Psoas muscle (tissue), 8 donors: Measurements from ENCODE around the gene BOLA3. TPM values are rescaled to one million over a fixed set of nuclear protein-coding genes. Genes with fewer than 3 reads are reported as not detected.

Source experiments
- ATAC-seq, 4 donors: fragments of 200-7000 bp; cut with Tn5 transposase; one replicate each; pipeline ENCODE4 v1.9.1; 2020; ENCODE audit warnings: moderate library complexity in 3 of 4, mild to moderate bottlenecking in 2 of 4
- DNase-seq, 2 donors: peaks; one replicate each; pipeline ENCODE4 v3.0.0-alpha.2; 2020
- H3K27ac ChIP-seq: fragments of 200-600 bp; one replicate; pipeline ENCODE4 v1.8.0; 2022
- H3K27me3 ChIP-seq, 3 donors: fragments of 200-600 bp in 1 of 3; one replicate each; pipeline versions ENCODE4 v1.6.1 to v1.8.0; 2013 to 2022; ENCODE audit warnings: low read length in 2 of 3, mild to moderate bottlenecking in 2 of 3, moderate library complexity in 1 of 3; ENCODE audit not compliant: insufficient read depth in 3 of 3
- H3K36me3 ChIP-seq, 2 donors: fragments of 200-600 bp in 1 of 2; one replicate each; pipeline versions ENCODE4 v1.6.1 to v1.8.0; 2013 to 2022; ENCODE audit warnings: low read depth in 1 of 2, mild to moderate bottlenecking in 1 of 2, moderate library complexity in 1 of 2; ENCODE audit not compliant: insufficient read depth in 1 of 2
- H3K4me1 ChIP-seq: fragments of 200-600 bp; one replicate; pipeline ENCODE4 v1.8.0; 2022
- H3K4me3 ChIP-seq: fragments of 200-600 bp; one replicate; pipeline ENCODE4 v1.8.0; 2022; ENCODE audit warnings: mild to moderate bottlenecking
- H3K9me3 ChIP-seq: fragments of 200-600 bp; one replicate; pipeline ENCODE4 v1.8.0; 2022
- CTCF ChIP-seq: fragments of 200-600 bp; IDR thresholded peaks from one replicate; pipeline ENCODE4 v1.8.0; 2022; ENCODE audit warnings: antibody characterized with exemption
- WGBS, 3 donors: extraction: QIAGEN DNeasy Blood & Tissue Kit; methylation state at CpG; one replicate each; pipeline versions ENCODE4 v1.1.6 to v1.1.7; 2013; 5-methylcytosine and 5-hydroxymethylcytosine counted together
- intact Hi-C, 2 donors: fragments of 100-400 bp; cut with DNase I; formaldehyde crosslinking; loops; one replicate each; pipeline versions ENCODE4 v1.11.0 to v1.14.2; 2022
- polyA plus RNA-seq, 3 donors: library from polyadenylated mRNA; stranded (reverse); fragments of 200-250 nt; gene quantifications; one replicate each; pipeline ENCODE4 v1.2.3, GENCODE V29; 2013
- total RNA-seq, 4 donors: library from RNA; stranded (reverse); fragmentation: NEBNext Ultra II Directional in 2 of 4; extraction: Animal tissue kit (Norgen Biotek cat#: 25700) in 2 of 4; gene quantifications; one replicate each; pipeline versions ENCODE4 v1.2.1 to v1.2.4, GENCODE V29; 2021 to 2023
- donor health status: healthy with polysubstance abuse.
- donor health status: DM: no; HTN: no; CAD: no; lungs with moderate emphysema.
- donor health status: Bipolar disorder and iron deficiency.
- donor health status: healthy.
- donor health status: DM: yes; HTN: yes; CAD: no.
- donor health status: DM: no; HTN: no; CAD: no.
- donor health status: DM: no; HTN: no; CAD: no.
- donor health status: DM: yes; HTN: yes; CAD: no.

BOLA3 gene
- total and polyA plus RNA-seq, 7 donors: 47.7 to 117 (median 65.9) TPM

- WGBS, 3 donors: 92 to 95% (median 94%) methylated on average over 13 to 14 of the region's 14 CpGs
These were observed 45.2 kb downstream of the BOLA3 start for GRCh38 chr2:74102516-74102915.

GRCh38 chr2:74101574-74102300 is 46.0 kb downstream of the BOLA3 start:
- peaks cover 2 to 34% of the 10 kb centered on the region in 2 donors for H3K36me3 ChIP-seq
- intact Hi-C loops: no loop called here
- no peak overlapping the region for H3K4me3 ChIP-seq
- H3K4me1 ChIP-seq: no peaks in the 10 kb centered on the region
- WGBS, 3 donors: 93 to 94% (median 94%) methylated on average over 39 of the region's 39 CpGs
- DNase-seq: no peak
- no peaks in the 10 kb centered on the region for H3K27me3 ChIP-seq
- no peak for ATAC-seq
- no peaks in the 10 kb centered on the region for H3K9me3 ChIP-seq
- H3K27ac ChIP-seq: no peak overlapping the region
- TF ChIP-seq CTCF: no peak

More at GRCh38 chr2:74102516-74102915, 45.2 kb downstream of the BOLA3 start:
- no peak overlapping the region for H3K27ac ChIP-seq
- peaks cover 2 to 34% of the 10 kb centered on the region in 2 donors for H3K36me3 ChIP-seq
- intact Hi-C loops: no loop called here
- H3K27me3 ChIP-seq: no peaks in the 10 kb centered on the region
- no peak for DNase-seq
- no peak overlapping the region for H3K4me3 ChIP-seq
- no peaks in the 10 kb centered on the region for H3K9me3 ChIP-seq
- no peak for ATAC-seq
- no peak for TF ChIP-seq CTCF
- no peaks in the 10 kb centered on the region for H3K4me1 ChIP-seq

- ATAC-seq (no peak), DNase-seq (no peak)
- H3K27me3 ChIP-seq: no peaks in the 10 kb centered on the region
- intact Hi-C loops: no loop called here
- no peak for TF ChIP-seq CTCF
- H3K9me3 ChIP-seq: no peaks in the 10 kb centered on the region
- H3K36me3 ChIP-seq: peaks cover 2 to 37% of the 10 kb centered on the region in 2 donors
- no peak overlapping the region for H3K27ac ChIP-seq
- no peaks in the 10 kb centered on the region for H3K4me1 ChIP-seq
- H3K4me3 ChIP-seq: no peak overlapping the region
- WGBS, 3 donors: 95 to 96% (median 95%) methylated on average over 25 of the region's 25 CpGs
These were observed 47.2 kb downstream of the BOLA3 start for GRCh38 chr2:74100254-74101216.

GRCh38 chr2:74099835-74100234 is 47.9 kb downstream of the BOLA3 start:
- H3K4me1 ChIP-seq: no peaks in the 10 kb centered on the region
- no peak for DNase-seq
- peak in 1 of 4 donors; percentile 46 for ATAC-seq
- TF ChIP-seq CTCF: no peak
- no peaks in the 10 kb centered on the region for H3K9me3 ChIP-seq
- H3K27me3 ChIP-seq: no peaks in the 10 kb centered on the region
- 67 to 78% (median 67%) methylated on average over 7 of the region's 7 CpGs for WGBS, 3 donors
- no peak overlapping the region for H3K4me3 ChIP-seq
- peaks cover 2 to 38% of the 10 kb centered on the region in 2 donors for H3K36me3 ChIP-seq
- intact Hi-C loops: no loop called here
- H3K27ac ChIP-seq: no peak overlapping the region
